GM21825 (cell line): ENCODE results near the gene CHAC1.
"Not testable (repeated sequence)": the region's sequence is repeated elsewhere in the genome, so short reads cannot be mapped to it uniquely, and the experiment has no call there.

Source experiments
- ATAC-seq: cut with Tn5 transposase; IDR thresholded peaks from one replicate; pipeline ENCODE4 v1.9.1; 2021; ENCODE audit warnings: mild to moderate bottlenecking, moderate library complexity; ENCODE audit not compliant: unreplicated experiment

CHAC1 gene

GRCh38 chr15:40955930-40956540 lies 2.8 kb downstream of the CHAC1 start:
- ATAC-seq, result no peak

GRCh38 chr15:40956541-40956982 lies 3.3 kb downstream of the CHAC1 start:
- ATAC-seq, result no peak

GRCh38 chr15:40957041-40957555 lies 3.8 kb downstream of the CHAC1 start:
- ATAC-seq, result no peak

GRCh38 chr15:40957581-40958051 lies 4.3 kb downstream of the CHAC1 start:
- no peak for ATAC-seq

GRCh38 chr15:40958146-40958545 lies 4.9 kb downstream of the CHAC1 start:
- no peak for ATAC-seq

GRCh38 chr15:40958723-40959122 lies 5.5 kb downstream of the CHAC1 start:
- ATAC-seq, result no peak

- ATAC-seq, result no peak
Measured at GRCh38 chr15:40959331-40960141, 6.3 kb downstream of the CHAC1 start.

GRCh38 chr15:40960151-40960885 lies 7.0 kb downstream of the CHAC1 start:
- ATAC-seq, result no peak

GRCh38 chr15:40960925-40961324 lies 7.7 kb downstream of the CHAC1 start:
- no peak for ATAC-seq

- ATAC-seq, result not testable (repeated sequence)
Measured at GRCh38 chr15:40961740-40962139, 8.5 kb downstream of the CHAC1 start.

GRCh38 chr15:40962317-40962716 lies 9.0 kb downstream of the CHAC1 start:
- ATAC-seq, result not testable (repeated sequence)

GRCh38 chr15:40963201-40963600 lies 9.9 kb downstream of the CHAC1 start:
- ATAC-seq, result no peak

GRCh38 chr15:40964006-40964405 lies 10.7 kb downstream of the CHAC1 start:
- ATAC-seq, result no peak

GRCh38 chr15:40964634-40965033 lies 11.4 kb downstream of the CHAC1 start:
- no peak for ATAC-seq

- ATAC-seq, result no peak
Measured at GRCh38 chr15:40968290-40969085, 15.2 kb downstream of the CHAC1 start.

GRCh38 chr15:40969363-40969762 lies 16.1 kb downstream of the CHAC1 start:
- ATAC-seq, result no peak

GRCh38 chr15:40974879-40975278 lies 21.6 kb downstream of the CHAC1 start:
- ATAC-seq, result no peak

- ATAC-seq, result no peak
Measured at GRCh38 chr15:40976819-40977218, 23.5 kb downstream of the CHAC1 start.

GRCh38 chr15:40978141-40978540 lies 24.9 kb downstream of the CHAC1 start:
- no peak for ATAC-seq

GRCh38 chr15:40978562-40978961 lies 25.3 kb downstream of the CHAC1 start:
- ATAC-seq, result no peak

- ATAC-seq, result no peak
Measured at GRCh38 chr15:40981186-40981585, 27.9 kb downstream of the CHAC1 start.
